Endothelial cell of umbilical vein (primary cell): ENCODE measurements around the gene NFIL3. TPM values are rescaled to one million over a fixed set of nuclear protein-coding genes. Genes with fewer than 3 reads are reported as not detected.
A peak's percentile ranks its signal among the peaks of the same experiment; 100 is the strongest.

Source experiments
- BruUV-seq: library from RNA; stranded (reverse); fragments of 400-500 nt; replicated peaks from 2 replicates; lab custom pipeline; 2021; lab: Mats Ljungman, UMichigan
- CTCF ChIA-PET: fragments of 300-600, 350-600 bp; sonication (Branson Sonifier 250); formaldehyde crosslinking; loops from one replicate; lab custom pipeline; 2021; ENCODE audit warnings: antibody characterized with exemption, inconsistent platforms; lab: Charles Lee
- POLR2A ChIA-PET: fragments of 300-600, 350-600 bp; sonication (Branson Sonifier 250); formaldehyde crosslinking; loops from one replicate; lab custom pipeline; 2021; ENCODE audit warnings: antibody characterized with exemption, inconsistent platforms; lab: Charles Lee
- DNase-seq: peaks from one replicate; pipeline ENCODE4 v3.0.0-alpha.2; 2011; ENCODE audit warnings: low read depth, low spot score
- FAIRE-seq: peaks from 2 replicates; lab custom pipeline; 2011; peaks lifted over from hg19 to GRCh38; lab: Jason Lieb, UNC
- H2AFZ ChIP-seq: 2 replicates; pipeline ENCODE4 v1.6.0; 2012; ENCODE audit warnings: low read depth, low read length, control low read depth, inconsistent platforms
- H3K27ac ChIP-seq: 2 replicates; pipeline ENCODE4 v1.5.1; 2011; ENCODE audit warnings: low read depth, mild to moderate bottlenecking, control low read depth, low read length, moderate library complexity; ENCODE audit not compliant: insufficient read depth
- H3K27me3 ChIP-seq, 2 experiments: 2 replicates each; pipeline versions ENCODE4 v1.6.0 to v1.6.1; 2011; ENCODE audit warnings: low read length in 2 of 2, mixed read lengths in 1 of 2; ENCODE audit not compliant: control insufficient read depth in 2 of 2, insufficient read depth in 2 of 2
- H3K36me3 ChIP-seq, 2 experiments: 2 replicates in 1 of 2; 3 replicates in 1 of 2; pipeline ENCODE4 v1.5.1; 2011; ENCODE audit warnings: low read length in 2 of 2, mild to moderate bottlenecking in 1 of 2, moderate library complexity in 1 of 2; ENCODE audit not compliant: control insufficient read depth in 2 of 2, insufficient read depth in 2 of 2; ENCODE audit errors: extremely low read depth in 1 of 2
- H3K4me1 ChIP-seq: 3 replicates; pipeline ENCODE4 v1.5.1; 2011; ENCODE audit warnings: mild to moderate bottlenecking, low read length; ENCODE audit not compliant: control insufficient read depth, insufficient read depth; ENCODE audit errors: extremely low read depth
- H3K4me2 ChIP-seq: 2 replicates; pipeline ENCODE4 v1.6.1; 2011; ENCODE audit warnings: low read length, control low read depth, mixed read lengths; ENCODE audit not compliant: insufficient read depth
- H3K4me3 ChIP-seq, 3 experiments: fragments of 200-600 bp in 1 of 3; sonication (generic), shearing (Covaris generic) in 1 of 3; replicated peaks in 1 of 3; 2 replicates each; pipeline ENCODE4 v1.5.1; 2011 to 2016; ENCODE audit warnings: control low read depth in 3 of 3, low read length in 3 of 3, mild to moderate bottlenecking in 2 of 3, inconsistent platforms in 1 of 3, low read depth in 1 of 3, moderate library complexity in 1 of 3; ENCODE audit not compliant: insufficient read depth in 1 of 3
- H3K79me2 ChIP-seq: 2 replicates; pipeline ENCODE4 v1.6.0; 2012; ENCODE audit warnings: low read length, inconsistent platforms; ENCODE audit not compliant: control insufficient read depth, insufficient read depth
- H3K9ac ChIP-seq: replicated peaks from 2 replicates; pipeline ENCODE3; 2011; ENCODE audit warnings: low read length, control low read depth; ENCODE audit not compliant: insufficient read depth; ENCODE audit errors: extremely low read depth
- H3K9me1 ChIP-seq: replicated peaks from 3 replicates; pipeline ENCODE4 v1.6.0; 2011; ENCODE audit warnings: mild to moderate bottlenecking, low read length; ENCODE audit not compliant: control insufficient read depth, insufficient read depth; ENCODE audit errors: extremely low read depth
- H3K9me3 ChIP-seq: replicated peaks from 2 replicates; pipeline ENCODE4 v1.5.1; 2012; ENCODE audit warnings: low read length, inconsistent platforms; ENCODE audit not compliant: control insufficient read depth, insufficient read depth
- H4K20me1 ChIP-seq: replicated peaks from 2 replicates; pipeline ENCODE3; 2011; ENCODE audit warnings: mild to moderate bottlenecking, low read length; ENCODE audit not compliant: control insufficient read depth, insufficient read depth; ENCODE audit errors: extremely low read depth
- CTCF ChIP-seq, 2 donors: IDR thresholded peaks; 1 replicate in 1 of 2; 2 replicates in 1 of 2; pipeline ENCODE4 v1.5.1; 2011; ENCODE audit warnings: low read length in 2 of 2, mild to moderate bottlenecking in 2 of 2, moderate library complexity in 2 of 2, control low read depth in 1 of 2, inconsistent platforms in 1 of 2, low read depth in 1 of 2; ENCODE audit not compliant: insufficient read depth in 1 of 2; ENCODE audit errors: extremely low read depth in 1 of 2
- EZH2 ChIP-seq: IDR thresholded peaks from 2 replicates; pipeline ENCODE4 v1.6.1; 2012; ENCODE audit warnings: borderline replicate concordance, low read depth, mild to moderate bottlenecking, moderate library complexity, low read length, inconsistent platforms; ENCODE audit not compliant: severe bottlenecking
- FOS ChIP-seq: IDR thresholded peaks from 2 replicates; pipeline ENCODE4 v1.6.1; 2011; ENCODE audit warnings: mild to moderate bottlenecking, low read length, moderate library complexity, borderline replicate concordance; ENCODE audit not compliant: insufficient read depth
- GATA2 ChIP-seq: IDR thresholded peaks from 2 replicates; pipeline ENCODE4 v1.7.0; 2011; ENCODE audit warnings: low read depth, mild to moderate bottlenecking, moderate library complexity, mixed read lengths, low read length; ENCODE audit not compliant: insufficient read length, insufficient read depth
- JUN ChIP-seq: IDR thresholded peaks from 2 replicates; pipeline ENCODE4 v1.6.1; 2011; ENCODE audit warnings: borderline replicate concordance, low read depth; ENCODE audit not compliant: insufficient read length, insufficient read depth
- MAX ChIP-seq: IDR thresholded peaks from 2 replicates; pipeline ENCODE4 v1.6.1; 2011; ENCODE audit not compliant: insufficient read depth, insufficient read length
- MYC ChIP-seq: IDR thresholded peaks from one replicate; pipeline ENCODE4 v1.6.1; 2011; ENCODE audit warnings: mild to moderate bottlenecking, low read depth, low read length
- POLR2A ChIP-seq: IDR thresholded peaks from 2 replicates; pipeline ENCODE4 v1.6.1; 2012; ENCODE audit warnings: low read depth, mild to moderate bottlenecking, control low read depth, low read length
- POLR2AphosphoS5 ChIP-seq: IDR thresholded peaks from 2 replicates; pipeline ENCODE4 v1.6.1; 2012; ENCODE audit warnings: low read depth, mild to moderate bottlenecking, control low read depth, low read length, moderate library complexity; ENCODE audit not compliant: insufficient read depth
- dilution Hi-C: fragments of 300-500 bp; cut with MboI; formaldehyde crosslinking; loops from one replicate; pipeline ENCODE4 v1.15.0; 2019; ENCODE audit warnings: low sequenced_read_pairs; ENCODE audit not compliant: extremely low pct_ligation_motif_present
- intact Hi-C: fragments of 100-400 bp; cut with micrococcal nuclease; formaldehyde crosslinking; loops from one replicate; pipeline ENCODE4 v1.10.0; 2022
- polyA plus RNA-seq, 4 experiments: library from polyadenylated mRNA; depleted of rRNA in 3 of 4; stranded (reverse) in 3 of 4; unstranded in 1 of 4; fragments of >200 nt; gene quantifications; 2 replicates each; pipeline versions ENCODE4 v1.2.1 to v1.2.3, GENCODE V29; 2011 to 2012; ENCODE audit warnings: missing spikeins in 1 of 4
- total RNA-seq: library from RNA; stranded (reverse); gene quantifications from 2 replicates; pipeline ENCODE4 v1.2.3, GENCODE V29; 2021

Gene NFIL3
- total and polyA plus RNA-seq, 2 donors (not counting 3 experiments of a cell fraction or from before 2014, with no cell fraction given) = 2.9 to 10.5 TPM

- no TSS peak for BruUV-seq
- no peaks in the 10 kb centered on the region for H3K36me3 ChIP-seq
- peak overlapping the region; percentile 26 for H3K27ac ChIP-seq
- H3K4me3 ChIP-seq = peak overlapping the region; percentile 84 to 95 (median 88)
- H3K4me1 ChIP-seq = peaks cover 15% of the 10 kb centered on the region
- ChIA-PET POLR2A (no interaction called here), CTCF (interaction anchor here (0.5 to 2.6 kb wide), 6 partner anchors 10 to 325 kb away, joined by 3 to 8 read pairs (median 4); no protein-coding TSS in a partner anchor)
- peak overlapping the region; percentile 92 for H3K4me2 ChIP-seq
- intact Hi-C loops (loop anchor here (2.0 kb wide), 1 partner anchor 17 kb away; no protein-coding TSS in a partner anchor), dilution Hi-C loops (no loop called here)
- H3K79me2 ChIP-seq = peaks cover 10% of the 10 kb centered on the region
- H2AFZ ChIP-seq = peak overlapping the region; percentile 98
- peaks cover 0 to 2% of the 10 kb centered on the region in 2 experiments for H3K27me3 ChIP-seq
- H3K9ac ChIP-seq = no peak overlapping the region
- no peaks in the 10 kb centered on the region for H3K9me3 ChIP-seq
- FAIRE-seq = no peak
- H3K9me1 ChIP-seq = no peaks in the 10 kb centered on the region
- no peaks in the 10 kb centered on the region for H4K20me1 ChIP-seq
- no peak for TF ChIP-seq FOS
- TF ChIP-seq EZH2 = no peak
- TF ChIP-seq MAX = no peak
- no peak for TF ChIP-seq CTCF (IDR thresholded peaks at IDR 0.05; ENCODE audit: extremely low read depth in 1 of 2, insufficient read depth in 1 of 2, low read depth in 1 of 2, low read length in 2 of 2)
- TF ChIP-seq MYC = no peak
- no peak for TF ChIP-seq JUN
- no peak for TF ChIP-seq POLR2A
- TF ChIP-seq POLR2AphosphoS5 = no peak
- no peak for TF ChIP-seq GATA2
- DNase-seq = no peak
Observed at GRCh38 chr9:91362051-91362611, 61.5 kb downstream of the NFIL3 start.
